A673 (cell line): ENCODE results near the gene NPC1.
"Not testable (repeated sequence)": the region's sequence is repeated elsewhere in the genome, so short reads cannot be mapped to it uniquely, and the experiment has no call there.

Experiments used
- CTCF ChIP-seq: fragments of 300-800, 200-600 bp; sonication (generic); conservative IDR thresholded peaks from 2 replicates; pipeline ENCODE4 v1.5.1; 2017; ENCODE audit warnings: low read depth, mild to moderate bottlenecking, antibody characterized with exemption, low read length, moderate library complexity, mixed read lengths
- EZH2 ChIP-seq: fragments of 200-600 bp; sonication (generic); IDR thresholded peaks from 2 replicates; pipeline ENCODE4 v1.6.1; 2017; ENCODE audit warnings: borderline replicate concordance, low read depth, mild to moderate bottlenecking, mixed read lengths, antibody characterized with exemption, low read length; ENCODE audit not compliant: poor library complexity, severe bottlenecking

GRCh38 chr18:23512216-23512615, 74.1 kb downstream of the NPC1 start:
- TF ChIP-seq EZH2, CTCF: not testable (repeated sequence)
